Hindlimb muscle (tissue), 1 donor: ENCODE measurements around the gene TENT5A. TPM values are rescaled to one million over a fixed set of nuclear protein-coding genes. Genes with fewer than 3 reads are reported as not detected.

Experiments
- DNase-seq: peaks from one replicate; pipeline ENCODE4 v3.0.0-alpha.2; 2013
- polyA plus RNA-seq: library from polyadenylated mRNA; unstranded; fragments of 120-200 nt; gene quantifications from one replicate; pipeline ENCODE4 v1.2.1, GENCODE V29; 2013; ENCODE audit not compliant: insufficient read length

The TENT5A gene
- polyA plus RNA-seq, 1 donor: 5.8 TPM

GRCh38 chr6:81770381-81770780, 17.9 kb upstream of the TENT5A start:
- DNase-seq: no peak

GRCh38 chr6:81769824-81770223, 17.3 kb upstream of the TENT5A start:
- no peak for DNase-seq

- no peak for DNase-seq
These were observed 15.9 kb upstream of the TENT5A start for GRCh38 chr6:81768150-81768942.

GRCh38 chr6:81767163-81767891, 14.8 kb upstream of the TENT5A start:
- DNase-seq: no peak

- DNase-seq: no peak
These were observed 14.1 kb upstream of the TENT5A start for GRCh38 chr6:81766482-81767069.

GRCh38 chr6:81764531-81764930, 12.1 kb upstream of the TENT5A start:
- DNase-seq: no peak

- no peak for DNase-seq
These were observed 11.5 kb upstream of the TENT5A start for GRCh38 chr6:81763968-81764367.

- no peak for DNase-seq
These were observed 10.6 kb upstream of the TENT5A start for GRCh38 chr6:81763051-81763450.

- DNase-seq: no peak
These were observed 10.1 kb upstream of the TENT5A start for GRCh38 chr6:81762606-81763005.

GRCh38 chr6:81762132-81762531, 9.7 kb upstream of the TENT5A start:
- no peak for DNase-seq

- no peak for DNase-seq
These were observed 8.7 kb upstream of the TENT5A start for GRCh38 chr6:81761197-81761596.

GRCh38 chr6:81759782-81760181, 7.3 kb upstream of the TENT5A start:
- DNase-seq: no peak

- no peak for DNase-seq
These were observed 5.7 kb upstream of the TENT5A start for GRCh38 chr6:81758221-81758620.

GRCh38 chr6:81756690-81757089, 4.2 kb upstream of the TENT5A start:
- DNase-seq: no peak

- DNase-seq: no peak
These were observed 3.1 kb upstream of the TENT5A start for GRCh38 chr6:81755551-81755950.

- DNase-seq: no peak
These were observed 2.4 kb upstream of the TENT5A start for GRCh38 chr6:81754906-81755305.

GRCh38 chr6:81753711-81754577, 1.5 kb upstream of the TENT5A start:
- peak; percentile 86 for DNase-seq

- peak; percentile 90 for DNase-seq
These were observed 635 bp upstream of the TENT5A start for GRCh38 chr6:81752921-81753710.

GRCh38 chr6:81751388-81752083, 945 bp downstream of the TENT5A start:
- DNase-seq: peak; percentile 58

- DNase-seq: peak; percentile 17
These were observed 1.6 kb downstream of the TENT5A start for GRCh38 chr6:81750681-81751387.
